Breast epithelium (tissue), 3 donors: ENCODE results near the gene IKZF2.

Experiments
- POLR2A ChIP-seq: fragments of 450-650 bp; IDR thresholded peaks from one replicate; pipeline ENCODE4 v1.6.1; 2016; ENCODE audit warnings: antibody characterized with exemption, mild to moderate bottlenecking, moderate library complexity
- POLR2AphosphoS5 ChIP-seq, 3 donors: sonication (generic); formaldehyde crosslinking; IDR thresholded peaks; one replicate each; pipeline ENCODE4 v1.6.1; 2017; ENCODE audit warnings: antibody characterized with exemption in 3 of 3
- TF ChIP-seq, protein P1 (sequence below), 3 donors: fragments of 450-650 bp; IDR thresholded peaks; one replicate each; pipeline ENCODE4 v1.5.1; 2016 to 2017; ENCODE audit warnings: antibody characterized with exemption in 3 of 3, mild to moderate bottlenecking in 3 of 3, moderate library complexity in 3 of 3

DNA sequence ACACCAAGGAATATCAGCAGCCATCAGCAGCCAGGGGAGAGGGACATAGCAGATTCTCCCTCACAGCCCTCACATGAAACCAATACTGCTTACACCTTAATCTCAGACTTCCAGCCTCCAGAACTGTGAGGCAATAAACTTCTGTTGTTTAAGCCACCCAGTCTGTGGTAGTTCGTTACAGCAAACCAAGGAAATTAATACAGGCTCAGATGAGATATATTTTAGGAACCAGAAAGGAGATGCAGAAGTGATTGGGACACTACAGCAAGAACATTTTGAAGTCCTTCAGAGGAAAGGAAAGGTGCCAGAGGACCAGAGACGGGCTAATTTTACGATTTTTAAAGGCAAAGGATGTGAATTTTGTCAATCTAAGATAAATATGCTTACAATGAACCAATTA is 60.6 kb downstream of the IKZF2 start:
- TF ChIP-seq, protein P1, sequence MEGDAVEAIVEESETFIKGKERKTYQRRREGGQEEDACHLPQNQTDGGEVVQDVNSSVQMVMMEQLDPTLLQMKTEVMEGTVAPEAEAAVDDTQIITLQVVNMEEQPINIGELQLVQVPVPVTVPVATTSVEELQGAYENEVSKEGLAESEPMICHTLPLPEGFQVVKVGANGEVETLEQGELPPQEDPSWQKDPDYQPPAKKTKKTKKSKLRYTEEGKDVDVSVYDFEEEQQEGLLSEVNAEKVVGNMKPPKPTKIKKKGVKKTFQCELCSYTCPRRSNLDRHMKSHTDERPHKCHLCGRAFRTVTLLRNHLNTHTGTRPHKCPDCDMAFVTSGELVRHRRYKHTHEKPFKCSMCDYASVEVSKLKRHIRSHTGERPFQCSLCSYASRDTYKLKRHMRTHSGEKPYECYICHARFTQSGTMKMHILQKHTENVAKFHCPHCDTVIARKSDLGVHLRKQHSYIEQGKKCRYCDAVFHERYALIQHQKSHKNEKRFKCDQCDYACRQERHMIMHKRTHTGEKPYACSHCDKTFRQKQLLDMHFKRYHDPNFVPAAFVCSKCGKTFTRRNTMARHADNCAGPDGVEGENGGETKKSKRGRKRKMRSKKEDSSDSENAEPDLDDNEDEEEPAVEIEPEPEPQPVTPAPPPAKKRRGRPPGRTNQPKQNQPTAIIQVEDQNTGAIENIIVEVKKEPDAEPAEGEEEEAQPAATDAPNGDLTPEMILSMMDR (IDR thresholded peaks at IDR 0.05): no peak
- TF ChIP-seq POLR2A (no peak), POLR2AphosphoS5 (IDR thresholded peaks at IDR 0.05) (no peak)
